Panc1 (cell line): Measurements from ENCODE around the gene C4orf50.

ENCODE experiments used
- CTCF ChIP-seq: fragments of 450-650 bp; IDR thresholded peaks from 2 replicates; pipeline ENCODE4 v1.5.1; 2017; ENCODE audit warnings: mild to moderate bottlenecking
- TCF7L2 ChIP-seq: IDR thresholded peaks from 2 replicates; pipeline ENCODE4 v1.6.1; 2011; ENCODE audit warnings: mild to moderate bottlenecking, low read depth, low read length, inconsistent platforms

GRCh38 chr4:6065166-6065565 is 46.9 kb upstream of the C4orf50 start:
- TF ChIP-seq TCF7L2, result no peak
- TF ChIP-seq CTCF, result no peak
